ENCODE results near the gene PKNOX2. TPM values are rescaled to one million over a fixed set of nuclear protein-coding genes. Genes with fewer than 3 reads are reported as not detected.
A peak's percentile ranks its signal among the peaks of the same experiment; 100 is the strongest.

The PKNOX2 gene
- total RNA-seq, 4 donors from 2014 or later = 0.27 to 4.8 (median 0.75) TPM; not detected in 1

DNA sequence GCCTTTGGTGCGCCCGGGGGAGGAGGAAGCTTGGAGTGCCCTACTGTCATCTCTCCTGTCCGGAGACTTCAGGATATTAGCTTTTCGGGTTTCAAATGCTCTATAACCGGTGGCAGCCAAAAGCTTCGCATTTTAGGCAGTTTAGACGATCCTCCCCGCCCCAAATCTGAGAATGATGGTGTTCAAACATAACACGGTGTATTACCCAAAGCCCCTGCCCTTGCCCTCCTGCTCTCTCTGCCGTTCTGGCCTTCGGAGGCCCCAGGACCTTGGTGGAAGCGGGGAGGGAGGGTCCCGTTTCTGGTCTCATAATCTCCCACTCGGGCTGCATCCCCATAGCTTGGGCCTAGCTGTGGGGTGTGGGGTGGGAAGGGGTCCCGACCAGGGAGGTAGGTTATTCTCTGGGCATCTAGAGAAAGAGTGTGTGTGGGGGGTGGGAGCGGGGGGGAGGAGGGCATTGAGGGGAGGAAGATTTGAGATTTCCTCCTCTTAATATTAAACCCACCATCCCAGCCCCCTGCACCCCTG, 2.3 kb downstream of the PKNOX2 start:
- in situ Hi-C loops (cut with MboI; ENCODE audit: low pct_ligation_motif_present in 1 of 4, low pct_unique_long_range_greater_than_20kb in 1 of 4, low sequenced_read_pairs in 3 of 4) = loop anchor here in 3 of 4 donors (10.0 to 25.0 kb wide), 2 partner anchors 170 to 178 kb away; no protein-coding TSS in a partner anchor
- peaks cover 4 to 58% (median 16%) of the 10 kb centered on the region in 4 donors for H3K4me1 ChIP-seq
- intact Hi-C loops (cut with DNase I; ENCODE audit: low total_unique reads) = no loop called here
- peak overlapping the region; percentile 72 to 91 (median 84) for H3K27ac ChIP-seq
- TF ChIP-seq POLR2AphosphoS5 (IDR thresholded peaks at IDR 0.05) (no peak), POLR2A (IDR thresholded peaks at IDR 0.05) (no peak), EP300 (IDR thresholded peaks at IDR 0.05; ENCODE audit: low read depth) (no peak)
- TF ChIP-seq, protein P1, sequence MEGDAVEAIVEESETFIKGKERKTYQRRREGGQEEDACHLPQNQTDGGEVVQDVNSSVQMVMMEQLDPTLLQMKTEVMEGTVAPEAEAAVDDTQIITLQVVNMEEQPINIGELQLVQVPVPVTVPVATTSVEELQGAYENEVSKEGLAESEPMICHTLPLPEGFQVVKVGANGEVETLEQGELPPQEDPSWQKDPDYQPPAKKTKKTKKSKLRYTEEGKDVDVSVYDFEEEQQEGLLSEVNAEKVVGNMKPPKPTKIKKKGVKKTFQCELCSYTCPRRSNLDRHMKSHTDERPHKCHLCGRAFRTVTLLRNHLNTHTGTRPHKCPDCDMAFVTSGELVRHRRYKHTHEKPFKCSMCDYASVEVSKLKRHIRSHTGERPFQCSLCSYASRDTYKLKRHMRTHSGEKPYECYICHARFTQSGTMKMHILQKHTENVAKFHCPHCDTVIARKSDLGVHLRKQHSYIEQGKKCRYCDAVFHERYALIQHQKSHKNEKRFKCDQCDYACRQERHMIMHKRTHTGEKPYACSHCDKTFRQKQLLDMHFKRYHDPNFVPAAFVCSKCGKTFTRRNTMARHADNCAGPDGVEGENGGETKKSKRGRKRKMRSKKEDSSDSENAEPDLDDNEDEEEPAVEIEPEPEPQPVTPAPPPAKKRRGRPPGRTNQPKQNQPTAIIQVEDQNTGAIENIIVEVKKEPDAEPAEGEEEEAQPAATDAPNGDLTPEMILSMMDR (IDR thresholded peaks at IDR 0.05) = no peak
- no peaks in the 10 kb centered on the region for H3K9me3 ChIP-seq
- H3K4me3 ChIP-seq = peak overlapping the region; percentile 50 to 67 (median 58)
- H3K27me3 ChIP-seq = peaks cover 73% of the 10 kb centered on the region
- H3K36me3 ChIP-seq = no peaks in the 10 kb centered on the region
- 10 to 24% methylated on average over 2 to 15 of the region's 16 CpGs for WGBS, 2 donors (ENCODE audit: low coverage in 1 of 2)
- no peak for DNase-seq

DNA sequence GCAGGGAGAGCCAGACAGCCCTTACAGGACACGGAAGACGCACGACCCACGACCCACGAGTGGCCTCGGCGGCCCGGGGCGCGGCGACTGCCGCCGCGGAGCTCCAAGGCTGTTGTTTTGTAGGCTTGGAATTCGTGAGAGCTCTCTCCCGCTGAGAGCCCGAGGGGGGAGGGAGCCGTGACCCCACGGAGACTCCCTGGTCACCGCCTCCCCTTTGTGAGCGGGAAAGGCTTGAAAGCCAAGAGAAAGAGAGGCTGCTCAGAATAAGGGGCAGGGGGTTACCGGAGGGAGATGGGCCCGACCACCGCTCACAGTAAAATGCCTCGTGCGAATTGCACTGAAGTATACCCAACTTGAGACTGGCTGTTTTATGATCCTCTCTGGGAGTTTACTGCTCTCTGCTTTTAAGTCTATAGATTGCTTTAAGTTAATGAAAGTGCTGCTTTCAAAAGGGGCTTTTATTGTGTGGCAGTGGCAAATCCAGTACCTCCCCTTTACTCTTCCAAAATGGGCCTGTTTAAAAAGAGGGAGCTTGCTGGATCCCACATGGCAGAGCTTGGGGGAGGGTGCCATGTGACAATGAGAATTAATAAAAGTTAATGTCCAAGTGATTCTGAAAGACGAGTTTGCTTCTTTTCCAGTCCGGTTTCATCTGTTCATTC, 2.9 kb downstream of the PKNOX2 start:
- DNase-seq = no peak
- intact Hi-C loops (cut with DNase I; ENCODE audit: low total_unique reads) = no loop called here
- in situ Hi-C loops (cut with MboI; ENCODE audit: low pct_ligation_motif_present in 1 of 4, low pct_unique_long_range_greater_than_20kb in 1 of 4, low sequenced_read_pairs in 3 of 4) = loop anchor here in 3 of 4 donors (10.0 to 25.0 kb wide), 2 partner anchors 170 to 177 kb away; no protein-coding TSS in a partner anchor
- Histone ChIP-seq H3K9me3 (no peaks in the 10 kb centered on the region), H3K4me3 (peak overlapping the region in 2 of 4 donors; percentile 50 to 67), H3K27ac (peak overlapping the region; percentile 72 to 91 (median 84)), H3K36me3 (no peaks in the 10 kb centered on the region), H3K27me3 (peaks cover 67% of the 10 kb centered on the region), H3K4me1 (peaks cover 4 to 58% (median 16%) of the 10 kb centered on the region in 4 donors)
- 36 to 38% methylated on average over 11 to 28 of the region's 28 CpGs for WGBS, 2 donors (ENCODE audit: low coverage in 1 of 2)
- TF ChIP-seq EP300 (IDR thresholded peaks at IDR 0.05; ENCODE audit: low read depth) (no peak), POLR2A (IDR thresholded peaks at IDR 0.05) (peak; percentile 50), POLR2AphosphoS5 (IDR thresholded peaks at IDR 0.05) (peak in 2 of 3 donors; percentile 33 to 39)
- TF ChIP-seq, protein P1 (IDR thresholded peaks at IDR 0.05) = no peak

DNA sequence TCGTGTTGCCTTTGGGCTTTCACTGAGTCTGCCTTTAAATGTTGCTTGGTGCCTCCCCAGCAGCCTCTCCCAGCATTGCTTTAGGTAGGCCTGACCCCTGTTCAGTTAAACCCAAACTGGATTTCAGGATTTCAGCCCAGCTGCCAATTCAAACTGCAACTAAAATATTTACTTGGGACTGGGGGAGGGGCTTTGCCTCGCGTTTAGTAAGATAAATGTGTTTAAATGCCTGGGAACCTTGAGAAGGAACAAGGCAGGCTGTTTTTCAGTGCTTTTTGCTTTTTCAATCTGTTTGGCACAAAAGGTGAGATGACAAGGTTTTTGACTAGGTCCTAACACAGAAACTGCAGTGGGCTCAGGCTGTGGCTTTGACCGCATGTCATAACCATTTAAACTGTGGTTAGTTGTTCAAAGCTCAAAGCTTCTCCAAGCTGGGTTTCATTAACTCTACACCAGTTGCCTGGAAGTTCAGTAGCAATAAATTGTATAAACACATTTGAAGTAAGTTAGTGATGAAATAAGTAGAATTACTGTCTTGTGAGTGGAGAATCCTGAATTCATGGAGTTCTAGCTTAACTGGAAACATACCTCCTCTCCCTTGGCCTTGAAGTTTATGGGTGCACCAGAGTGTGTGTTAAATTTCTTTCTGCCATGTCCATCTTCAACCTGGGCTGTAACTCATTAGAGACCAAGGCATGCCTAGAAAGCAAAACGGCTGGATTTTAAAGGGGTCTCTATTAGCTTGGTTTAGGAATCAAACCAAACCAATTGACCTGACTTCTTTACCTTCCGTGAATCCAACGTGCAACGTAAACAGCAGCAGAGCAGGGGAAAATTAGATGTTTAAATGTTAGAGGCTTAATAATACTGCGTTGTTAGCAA, 3.6 kb downstream of the PKNOX2 start:
- no peak overlapping the region for H3K4me3 ChIP-seq
- in situ Hi-C loops (cut with MboI; ENCODE audit: low pct_ligation_motif_present in 1 of 4, low pct_unique_long_range_greater_than_20kb in 1 of 4, low sequenced_read_pairs in 3 of 4) = loop anchor here in 3 of 4 donors (10.0 to 25.0 kb wide), 2 partner anchors 169 to 177 kb away; no protein-coding TSS in a partner anchor
- no peak for DNase-seq
- WGBS, 2 donors (ENCODE audit: low coverage in 1 of 2) = 52 to 58% methylated on average over 8 to 9 of the region's 9 CpGs
- peak overlapping the region; percentile 72 to 91 (median 84) for H3K27ac ChIP-seq
- intact Hi-C loops (cut with DNase I; ENCODE audit: low total_unique reads) = no loop called here
- H3K27me3 ChIP-seq = peaks cover 59% of the 10 kb centered on the region
- H3K36me3 ChIP-seq = no peaks in the 10 kb centered on the region
- TF ChIP-seq POLR2A (IDR thresholded peaks at IDR 0.05) (no peak), EP300 (IDR thresholded peaks at IDR 0.05; ENCODE audit: low read depth) (no peak), POLR2AphosphoS5 (IDR thresholded peaks at IDR 0.05) (no peak)
- TF ChIP-seq, protein P1 (IDR thresholded peaks at IDR 0.05) = no peak
- H3K9me3 ChIP-seq = no peaks in the 10 kb centered on the region
- peaks cover 4 to 58% (median 16%) of the 10 kb centered on the region in 4 donors for H3K4me1 ChIP-seq

Measured in transverse colon (tissue), 4 donors.